B cell (primary cell): ENCODE results near the gene ZNF229. TPM values are rescaled to one million over a fixed set of nuclear protein-coding genes. Genes with fewer than 3 reads are reported as not detected.
"Not testable (repeated sequence)": the region's sequence is repeated elsewhere in the genome, so short reads cannot be mapped to it uniquely, and the experiment has no call there.

Source experiments
- ATAC-seq: fragments of 200-7000 bp; cut with Tn5 transposase; one replicate; pipeline ENCODE4 v1.10.0; 2021; ENCODE audit warnings: low read depth, mild to moderate bottlenecking, moderate number of reproducible peaks, moderate library complexity
- CTCF ChIA-PET: fragments of 350-600 bp; sonication (Branson Sonifier 250); formaldehyde crosslinking; loops from one replicate; lab custom pipeline; 2021; ENCODE audit warnings: antibody characterized with exemption, inconsistent platforms; lab: Charles Lee
- POLR2A ChIA-PET: fragments of 350-600 bp; sonication (Branson Sonifier 250); formaldehyde crosslinking; loops from one replicate; lab custom pipeline; 2021; ENCODE audit warnings: antibody characterized with exemption; lab: Charles Lee
- DNase-seq: peaks from one replicate; pipeline ENCODE4 v3.0.0; 2013
- H2AFZ ChIP-seq: 2 replicates; pipeline ENCODE4 v1.6.1; 2012; ENCODE audit warnings: mild to moderate bottlenecking, low read depth, low read length; ENCODE audit not compliant: insufficient read depth, poor library complexity, severe bottlenecking
- H3K27ac ChIP-seq, 2 donors: 1 replicate in 1 of 2; 2 replicates in 1 of 2; pipeline ENCODE4 v1.5.1; 2012 to 2013; ENCODE audit warnings: low read length in 2 of 2, mild to moderate bottlenecking in 2 of 2, moderate library complexity in 1 of 2
- H3K27me3 ChIP-seq, 4 experiments: fragments of 200-600 bp in 1 of 4; sonication (generic) in 1 of 4; replicated peaks in 1 of 4; 1 replicate in 2 of 4; 2 replicates in 2 of 4; pipeline versions ENCODE4 v1.6.1 to v1.7.0; 2013 to 2016; ENCODE audit warnings: low read length in 3 of 4, mild to moderate bottlenecking in 2 of 4, mixed read lengths in 1 of 4, moderate library complexity in 1 of 4; ENCODE audit not compliant: insufficient read depth in 4 of 4, control insufficient read depth in 3 of 4; ENCODE audit errors: control extremely low read depth in 1 of 4
- H3K36me3 ChIP-seq, 2 experiments: replicated peaks in 1 of 2; 1 replicate in 1 of 2; 2 replicates in 1 of 2; pipeline versions ENCODE4 v1.6.1 to v1.7.1; 2013; ENCODE audit warnings: low read length in 1 of 2; ENCODE audit not compliant: insufficient read depth in 2 of 2, control insufficient read depth in 1 of 2; ENCODE audit errors: control extremely low read depth in 1 of 2, extremely low read depth in 1 of 2
- H3K4me1 ChIP-seq, 2 donors: fragments of 200-600 bp in 1 of 2; sonication (generic) in 1 of 2; 1 replicate in 1 of 2; 2 replicates in 1 of 2; pipeline versions ENCODE4 v1.5.1 to v1.6.1; 2013 to 2017; ENCODE audit warnings: low read length in 2 of 2; ENCODE audit not compliant: control insufficient read depth in 2 of 2, insufficient read depth in 2 of 2
- H3K4me2 ChIP-seq: replicated peaks from 2 replicates; pipeline ENCODE3; 2012; ENCODE audit warnings: mild to moderate bottlenecking, low read depth, low read length; ENCODE audit not compliant: poor library complexity, severe bottlenecking
- H3K4me3 ChIP-seq, 5 experiments: fragments of 200-600 bp in 1 of 5; sonication (generic) in 1 of 5; 1 replicate in 3 of 5; 2 replicates in 2 of 5; pipeline versions ENCODE4 v1.5.1 to v1.7.0; 2011 to 2016; ENCODE audit warnings: low read length in 4 of 5, mild to moderate bottlenecking in 4 of 5, low read depth in 2 of 5, control low read depth in 1 of 5, moderate library complexity in 1 of 5; ENCODE audit not compliant: insufficient read depth in 1 of 5; ENCODE audit errors: control extremely low read depth in 1 of 5, extremely low read depth in 1 of 5
- H3K79me2 ChIP-seq: fragments of 200-600 bp; sonication (generic); one replicate; pipeline ENCODE4 v1.6.0; 2016; ENCODE audit warnings: low read length; ENCODE audit not compliant: control insufficient read depth, insufficient read depth
- H3K9ac ChIP-seq: fragments of 200-600 bp; sonication (generic); 2 replicates; pipeline ENCODE4 v1.6.1; 2017; ENCODE audit warnings: mild to moderate bottlenecking, low read length, moderate library complexity
- H3K9me3 ChIP-seq, 3 donors: one replicate each; pipeline versions ENCODE4 v1.6.1 to v1.7.1; 2013; ENCODE audit warnings: low read length in 2 of 3; ENCODE audit not compliant: control insufficient read depth in 2 of 3, insufficient read depth in 1 of 3; ENCODE audit errors: control extremely low read depth in 1 of 3
- H4K20me1 ChIP-seq: 2 replicates; pipeline ENCODE4 v1.6.0; 2012; ENCODE audit warnings: mild to moderate bottlenecking, low read length; ENCODE audit not compliant: insufficient read depth, control insufficient read depth, poor library complexity, severe bottlenecking
- H3K27ac Mint-ChIP-seq: one replicate; pipeline ENCODE4 v1.8.0; 2021; ENCODE audit warnings: mixed read lengths
- H3K27me3 Mint-ChIP-seq: one replicate; pipeline ENCODE4 v1.8.0; 2021; ENCODE audit warnings: mixed read lengths
- H3K4me1 Mint-ChIP-seq: one replicate; pipeline ENCODE4 v1.8.0; 2021; ENCODE audit warnings: mixed read lengths
- H3K4me3 Mint-ChIP-seq: one replicate; pipeline ENCODE4 v1.8.0; 2021; ENCODE audit warnings: mixed read lengths
- H3K9me3 Mint-ChIP-seq: one replicate; pipeline ENCODE4 v1.8.0; 2022; ENCODE audit warnings: mixed read lengths; ENCODE audit not compliant: insufficient read depth
- CTCF ChIP-seq: fragments of 200-600 bp; IDR thresholded peaks from one replicate; pipeline ENCODE4 v1.8.0; 2022; ENCODE audit warnings: antibody characterized with exemption, mild to moderate bottlenecking
- EZH2 ChIP-seq: IDR thresholded peaks from 2 replicates; pipeline ENCODE4 v1.6.1; 2012; ENCODE audit warnings: borderline replicate concordance, low read depth, mild to moderate bottlenecking, moderate library complexity, low read length; ENCODE audit not compliant: insufficient read depth, poor library complexity, severe bottlenecking
- WGBS: methylation state at CpG from one replicate; pipeline ENCODE4 v1.1.5; 2013; ENCODE audit warnings: missing lambda C conversion rate; ENCODE audit not compliant: insufficient coverage; 5-methylcytosine and 5-hydroxymethylcytosine counted together
- intact Hi-C: fragments of 100-400 bp; cut with micrococcal nuclease; formaldehyde crosslinking; loops from one replicate; pipeline ENCODE4 v1.10.0; 2022
- polyA plus RNA-seq: library from polyadenylated mRNA; depleted of rRNA; stranded (reverse); fragments of >200 nt; gene quantifications from 2 replicates; pipeline ENCODE4 v1.2.3, GENCODE V29; 2012
- total RNA-seq, 2 donors: library from RNA; stranded (reverse); fragments of 120-200 nt in 1 of 2; gene quantifications; 1 replicate in 1 of 2; 2 replicates in 1 of 2; pipeline versions ENCODE4 v1.2.3 to v1.2.4, GENCODE V29; 2013 to 2022

ZNF229 gene
- total and polyA plus RNA-seq, 2 donors (not counting 1 experiment from before 2014, with no cell fraction given) = 1.8 to 6.2 TPM

- no peak for TF ChIP-seq CTCF
- TF ChIP-seq EZH2 = no peak
- H3K4me3 ChIP-seq = peak within 1 kb of the TSS; percentile 59 to 77 (median 73)
- whole genome bisulfite sequencing = 12% methylated on average over 28 of the region's 43 CpGs
- peak within 1 kb of the TSS; percentile 76 for H3K4me2 ChIP-seq
- peak within 1 kb of the TSS; percentile 93 for H2AFZ ChIP-seq
- H3K27ac Mint-ChIP-seq = peak within 1 kb of the TSS; percentile 72
- peak within 1 kb of the TSS; percentile 73 for H3K9ac ChIP-seq
- H3K27ac ChIP-seq = no peak within 1 kb of the TSS
- DNase-seq (peak; percentile 89), ATAC-seq (peak; percentile 99)
- CTCF ChIA-PET = no interaction called here
- intact Hi-C loops = loop anchor here (1.0 to 10.0 kb wide), 6 partner anchors 47 to 399 kb away; partner anchors contain the start of genes ZNF224, ZNF225, ZNF229 and ZNF230
- peaks cover 16% of the 10 kb centered on the region for H3K9me3 Mint-ChIP-seq
- peaks cover 10% of the 10 kb centered on the region for H3K4me1 Mint-ChIP-seq
- peak within 1 kb of the TSS; percentile 96 for H3K4me3 Mint-ChIP-seq
- H3K79me2 ChIP-seq = no peaks in the 10 kb centered on the region
- H3K9me3 ChIP-seq = peaks cover 2 to 37% (median 10%) of the 10 kb centered on the region in 3 donors
- H3K27me3 ChIP-seq = peaks cover 0 to 4% (median 1%) of the 10 kb centered on the region in 4 experiments
- H3K27me3 Mint-ChIP-seq = peaks cover 5% of the 10 kb centered on the region
- H3K36me3 ChIP-seq = peaks cover 0 to 4% of the 10 kb centered on the region in 2 experiments
- POLR2A ChIA-PET = no interaction called here
- H3K4me1 ChIP-seq = peaks cover 0 to 13% of the 10 kb centered on the region in 2 donors
- no peaks in the 10 kb centered on the region for H4K20me1 ChIP-seq
Measured at GRCh38 chr19:44401139-44402115, 46.8 kb downstream of the ZNF229 start, which contains the start of gene ZNF285. Gene ZNF285 (minus strand): TSS chr19:44401608. CDS start chr19:44397213, 4,395 bp downstream.

GRCh38 chr19:44389268-44389667 is 59.0 kb downstream of the ZNF229 start:
- H3K4me1 ChIP-seq, H3K4me1 Mint-ChIP-seq, H3K9me3 ChIP-seq, H3K27ac ChIP-seq, CTCF ChIA-PET, H3K4me2 ChIP-seq, H3K27me3 Mint-ChIP-seq, H3K4me3 ChIP-seq, H3K9ac ChIP-seq, ATAC-seq, H3K4me3 Mint-ChIP-seq, H3K79me2 ChIP-seq, intact Hi-C loops, H4K20me1 ChIP-seq, H2AFZ ChIP-seq, DNase-seq, H3K27ac Mint-ChIP-seq, H3K27me3 ChIP-seq, POLR2A ChIA-PET: not testable (repeated sequence)
- H3K36me3 ChIP-seq = peaks cover 4 to 32% of the 10 kb centered on the region in 2 experiments
- H3K9me3 Mint-ChIP-seq = peaks cover 25% of the 10 kb centered on the region
- WGBS = no CpG with 5 or more reads among the region's 4 CpGs

Other genes starting within 250 kb of the ZNF229 start
- gene ZNF227, start 235.9 kb downstream of the ZNF229 start, total RNA-seq = 49.5 and 53.0 TPM in 2 replicates
- 5.9 and 6.0 TPM in 2 replicates for gene ZNF227, start 235.9 kb downstream of the ZNF229 start, polyA plus RNA-seq
- 1.2 and 1.3 TPM in 2 replicates for gene ZNF233, start 188.6 kb downstream of the ZNF229 start, total RNA-seq
- 0.61 and 0.75 TPM in 2 replicates for gene ZNF233, start 188.6 kb downstream of the ZNF229 start, polyA plus RNA-seq
- gene ZNF235, start 143.4 kb downstream of the ZNF229 start, total RNA-seq = 18.8 and 19.5 TPM in 2 replicates
- gene ZNF235, start 143.4 kb downstream of the ZNF229 start, polyA plus RNA-seq = 4.3 and 4.7 TPM in 2 replicates
- 1.7 and 2.5 TPM in 2 replicates for gene ZNF112, start 91.8 kb downstream of the ZNF229 start, total RNA-seq
- gene ZNF112, start 91.8 kb downstream of the ZNF229 start, polyA plus RNA-seq = 0.51 and 0.66 TPM in 2 replicates
- gene ZNF285, start 46.9 kb downstream of the ZNF229 start, total RNA-seq = 7.6 and 7.9 TPM in 2 replicates
- 2.9 and 4.6 TPM in 2 replicates for gene ZNF285, start 46.9 kb downstream of the ZNF229 start, polyA plus RNA-seq
- gene ZNF180, start 52.0 kb upstream of the ZNF229 start, total RNA-seq = 16.1 and 19.6 TPM in 2 replicates
- 1.6 and 4.4 TPM in 2 replicates for gene ZNF180, start 52.0 kb upstream of the ZNF229 start, polyA plus RNA-seq
- gene CEACAM20, start 81.2 kb upstream of the ZNF229 start, total RNA-seq = not detected in 2 replicates
- not detected in 2 replicates for gene CEACAM20, start 81.2 kb upstream of the ZNF229 start, polyA plus RNA-seq
- gene IGSF23, start 165.1 kb upstream of the ZNF229 start, total RNA-seq = not detected in 2 replicates
- gene IGSF23, start 165.1 kb upstream of the ZNF229 start, polyA plus RNA-seq = not detected in 2 replicates
- gene PVR, start 195.4 kb upstream of the ZNF229 start, total RNA-seq = 0.67 TPM in 1 of 2 replicates, not detected in the other
- 0.09 and 0.26 TPM in 2 replicates for gene PVR, start 195.4 kb upstream of the ZNF229 start, polyA plus RNA-seq
- not detected in 2 replicates for gene CEACAM19, start 223.0 kb upstream of the ZNF229 start, total RNA-seq
- gene CEACAM19, start 223.0 kb upstream of the ZNF229 start, polyA plus RNA-seq = 0.06 TPM in 1 of 2 replicates, not detected in the other